Tongue (tissue), 2 donors: ENCODE results near the gene TIAM1. TPM values are rescaled to one million over a fixed set of nuclear protein-coding genes. Genes with fewer than 3 reads are reported as not detected.
A peak's percentile ranks its signal among the peaks of the same experiment; 100 is the strongest.

Experiments used
- DNase-seq: peaks from one replicate; pipeline ENCODE4 v3.0.0-alpha.2; 2015
- total RNA-seq: library from RNA; depleted of rRNA; stranded (reverse); fragments of >200 nt; gene quantifications from one replicate; pipeline ENCODE4 v1.2.3, GENCODE V29; 2014

Gene TIAM1
- total RNA-seq, 1 donor from 2014 or later: 28.0 TPM

DNA sequence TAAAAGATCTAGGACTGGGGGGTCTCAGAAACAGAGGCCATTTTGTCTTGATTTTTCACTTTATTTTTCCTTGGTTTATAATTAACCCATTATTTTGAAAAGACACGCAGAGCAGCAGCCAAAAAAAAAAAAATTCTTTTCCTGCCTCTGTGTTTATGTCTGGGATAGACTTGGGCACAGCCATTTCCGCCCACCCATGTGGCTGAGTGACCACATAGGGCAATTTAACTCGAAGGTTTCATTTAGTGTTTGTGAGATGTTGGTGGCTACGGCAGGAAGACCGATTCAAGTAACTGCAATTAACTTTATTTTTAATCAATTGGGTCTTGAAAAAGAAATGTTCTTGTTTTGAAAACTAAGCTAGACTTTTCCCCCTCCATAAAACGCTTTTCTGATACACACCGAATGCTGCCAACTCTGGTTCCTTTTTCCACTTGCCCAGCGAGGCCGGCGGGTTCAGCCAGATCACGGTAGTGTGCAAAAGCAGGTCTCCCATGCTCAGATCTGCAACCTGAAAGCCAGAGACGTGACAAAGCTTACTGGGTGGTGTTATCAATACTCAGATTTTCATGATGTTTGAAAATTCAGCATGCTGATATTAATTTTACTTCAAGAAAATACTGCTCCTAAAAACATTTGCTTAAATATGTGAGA is 208.4 kb downstream of the TIAM1 start:
- no peak for DNase-seq

DNA sequence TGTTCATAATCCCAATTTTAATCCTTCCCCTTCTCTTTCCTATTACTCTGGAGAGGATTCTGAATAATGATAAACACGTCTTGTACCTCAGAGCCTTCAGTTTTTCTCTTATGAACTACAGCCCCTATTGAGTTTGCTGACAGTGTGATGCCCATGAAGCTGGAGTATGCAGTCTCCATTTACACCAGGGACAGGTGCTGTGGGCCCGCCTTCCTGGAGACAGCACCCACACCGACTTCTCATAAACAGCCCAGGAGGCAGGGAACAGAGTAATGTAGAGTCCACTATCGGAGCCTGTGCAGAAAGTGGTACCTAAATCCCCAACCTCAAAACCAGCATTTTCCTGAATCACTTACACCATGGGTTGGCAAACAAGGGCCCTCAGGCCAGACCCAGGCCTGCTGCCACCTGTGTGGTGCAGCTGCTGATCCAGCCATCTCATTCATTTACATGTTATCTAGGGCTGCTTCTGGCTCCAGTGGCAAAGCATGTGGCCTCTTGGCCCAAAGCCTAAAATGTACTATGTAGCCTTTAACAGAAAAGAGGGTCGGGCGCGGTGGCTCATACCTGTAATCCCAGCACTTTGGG is 210.7 kb downstream of the TIAM1 start:
- peak; percentile 16 for DNase-seq

DNA sequence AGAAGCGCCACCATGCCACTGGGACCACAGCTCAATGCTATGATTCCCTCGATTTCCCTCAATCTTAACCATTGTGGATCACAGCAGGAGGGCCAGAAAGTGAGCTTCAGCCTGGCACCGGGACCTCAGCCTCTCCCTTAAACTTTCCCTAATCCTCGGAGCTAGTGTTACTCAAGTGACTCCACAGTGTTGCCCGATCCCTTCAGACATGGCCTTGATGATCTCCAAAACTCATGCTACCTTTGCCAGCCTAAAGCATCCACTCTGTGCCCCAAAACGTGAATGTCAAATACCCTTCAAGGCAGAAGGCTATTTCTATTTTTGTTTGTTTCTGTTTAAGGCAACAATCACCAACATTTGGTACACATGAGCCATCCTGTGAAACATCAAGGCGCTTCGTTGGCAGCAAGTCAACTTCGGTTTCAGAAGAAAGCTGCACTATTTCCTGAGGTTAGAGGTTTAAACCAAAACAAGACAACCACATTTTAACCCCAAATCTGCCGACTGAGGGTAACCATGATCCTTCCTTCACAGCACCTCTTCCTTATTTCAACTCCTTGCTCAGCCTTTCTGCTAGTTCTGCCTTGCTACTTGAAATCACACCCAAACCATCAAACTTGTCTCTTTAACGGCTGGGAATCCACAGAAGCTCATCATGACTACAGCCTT is 211.4 kb downstream of the TIAM1 start:
- no peak for DNase-seq

DNA sequence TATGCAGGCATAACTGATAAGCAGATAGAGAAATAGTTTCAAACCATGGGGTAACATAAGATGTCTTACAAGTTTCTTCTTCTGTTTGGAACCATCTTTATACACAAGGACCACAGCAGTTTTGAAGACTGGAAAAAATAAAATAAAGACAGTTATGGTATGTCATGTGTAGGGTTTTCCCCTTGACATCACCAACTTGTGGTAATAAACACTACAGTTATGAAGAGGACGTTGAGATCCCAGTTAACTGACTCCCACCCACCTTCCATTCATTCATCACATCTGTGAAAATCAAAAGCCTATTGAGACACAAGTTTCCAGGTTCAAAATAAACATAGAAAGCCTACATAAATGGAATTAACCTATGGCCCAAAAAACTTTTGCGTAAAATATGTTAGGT is 213.2 kb downstream of the TIAM1 start:
- no peak for DNase-seq

DNA sequence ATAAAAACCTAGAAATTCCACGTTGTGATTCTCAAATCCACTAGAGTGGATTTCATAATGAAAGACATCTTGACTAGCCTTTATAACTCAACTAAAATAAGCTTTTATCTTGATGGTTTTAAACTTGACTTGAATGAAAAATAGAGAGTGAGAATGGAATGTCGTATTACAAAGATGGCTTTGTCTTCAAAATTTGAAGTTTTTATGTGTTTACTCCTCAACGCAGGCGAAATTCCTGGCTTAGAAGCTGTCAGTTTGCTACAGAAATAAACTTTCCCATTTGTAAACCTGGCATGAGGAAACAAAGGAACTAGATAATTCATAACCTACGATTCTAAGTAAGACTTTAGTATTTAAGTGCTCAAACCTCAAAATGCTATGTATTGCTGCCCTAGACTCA is 215.8 kb downstream of the TIAM1 start:
- DNase-seq: no peak

DNA sequence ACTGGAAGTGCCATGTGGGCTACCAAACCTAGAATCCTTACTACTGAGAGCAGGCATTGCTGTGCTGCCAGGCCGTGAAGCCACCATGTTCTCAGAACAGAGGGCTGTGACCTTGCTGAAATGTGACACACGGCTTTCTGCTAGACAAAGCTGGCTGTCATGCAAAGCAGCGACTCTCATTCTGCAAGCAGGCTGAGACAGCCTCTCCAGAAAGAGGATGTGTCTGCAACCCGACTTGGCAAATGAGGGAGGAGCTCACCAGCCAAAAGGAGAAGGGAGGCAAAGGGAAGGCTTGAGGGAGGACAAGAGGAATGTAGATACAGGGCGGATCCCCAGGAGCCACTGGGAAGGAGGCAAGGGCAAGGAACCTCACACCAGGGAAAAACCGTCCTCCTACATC is 220.1 kb downstream of the TIAM1 start:
- DNase-seq: no peak

DNA sequence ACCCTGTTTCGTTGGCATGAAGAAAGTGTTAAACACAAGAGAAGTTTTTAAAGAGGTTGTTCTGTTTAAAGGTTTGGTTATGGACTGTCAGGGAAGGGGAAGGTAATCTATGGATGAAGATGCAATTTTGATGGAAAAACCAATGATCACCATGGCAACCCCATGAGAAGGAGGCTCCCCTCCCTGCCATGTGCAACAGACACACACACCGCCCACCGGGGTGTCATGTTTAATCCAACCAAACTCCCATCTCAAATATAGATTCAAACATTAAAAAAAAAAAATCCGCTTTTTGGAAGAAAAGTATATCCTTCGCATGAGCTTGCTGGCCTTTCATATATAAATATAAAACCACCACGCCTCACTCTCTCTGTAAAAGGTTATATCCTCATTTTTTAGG is 224.9 kb downstream of the TIAM1 start:
- no peak for DNase-seq

DNA sequence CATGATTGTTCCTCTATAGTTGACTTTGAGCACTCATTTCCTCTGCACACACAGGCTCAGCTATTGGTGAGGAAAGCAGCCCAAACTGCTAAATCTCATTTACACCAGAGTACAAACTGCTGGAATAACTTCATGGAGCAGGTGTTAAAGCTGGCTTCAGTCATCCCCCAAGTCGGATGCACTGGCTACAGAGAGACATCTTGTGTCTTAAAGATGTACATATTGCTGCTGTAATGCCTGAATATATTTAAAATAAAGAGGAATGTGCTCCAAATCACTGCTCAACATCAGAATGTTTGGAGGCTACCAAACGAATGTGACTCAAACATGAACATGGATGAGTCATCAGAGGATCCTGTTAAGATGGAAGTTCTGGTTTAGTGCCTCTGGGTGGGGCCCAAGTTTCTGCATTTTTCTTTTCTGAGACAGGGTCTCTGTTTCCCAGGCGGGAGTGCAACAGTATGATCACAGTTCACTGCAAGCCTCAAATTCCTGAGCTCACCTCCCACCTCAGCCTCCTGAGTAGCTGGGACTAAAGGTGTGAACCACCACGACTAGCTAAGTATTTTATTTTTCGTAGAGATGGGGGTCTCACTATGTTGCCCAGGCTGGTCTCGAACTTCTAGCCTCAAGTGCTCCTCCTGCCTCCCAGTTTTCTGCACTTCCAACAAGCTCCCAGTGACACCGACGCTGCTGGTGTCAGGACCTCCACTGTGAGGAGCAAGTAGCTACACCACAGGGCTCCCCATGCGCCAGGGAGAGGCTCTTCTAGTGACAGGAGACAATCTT is 226.7 kb downstream of the TIAM1 start:
- peak; percentile 55 for DNase-seq

DNA sequence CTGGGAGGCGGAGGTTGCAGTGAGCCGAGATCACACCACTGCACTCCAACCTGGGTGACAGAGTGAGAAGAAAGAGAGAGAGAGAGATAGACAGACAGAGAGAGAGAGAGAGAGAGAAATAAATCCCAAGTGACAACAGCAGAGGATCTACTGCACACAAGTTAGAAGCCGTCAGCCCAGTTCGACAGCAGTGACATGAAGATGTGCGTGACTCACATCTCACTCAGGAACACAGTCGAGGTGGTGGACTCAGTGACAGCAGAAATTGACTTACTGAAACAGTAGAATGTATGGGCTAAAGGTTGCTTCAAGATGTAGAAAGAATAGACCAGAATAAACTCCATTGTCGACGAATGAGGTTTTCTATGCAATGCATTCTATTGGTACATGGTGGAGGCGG is 228.8 kb downstream of the TIAM1 start:
- no peak for DNase-seq

DNA sequence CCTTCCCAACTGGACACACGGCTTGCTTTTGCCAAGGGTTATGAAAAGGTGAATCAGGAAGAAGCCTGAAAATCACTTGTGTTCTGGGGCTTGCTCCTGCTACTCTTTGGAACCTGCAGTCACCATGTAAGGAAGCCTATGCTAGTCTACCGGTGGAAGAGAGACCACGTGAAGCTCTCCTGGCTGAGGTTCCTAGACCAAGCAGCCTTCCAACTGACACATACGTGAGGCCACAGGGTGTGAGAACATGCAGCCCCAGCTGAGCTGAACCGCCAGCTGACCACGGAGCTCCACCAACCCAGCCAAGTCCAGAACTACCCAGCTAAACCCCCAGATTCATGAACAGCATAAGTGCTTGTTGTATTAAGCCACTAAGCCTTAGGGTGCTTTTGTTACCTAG is 233.0 kb downstream of the TIAM1 start:
- DNase-seq: no peak

DNA sequence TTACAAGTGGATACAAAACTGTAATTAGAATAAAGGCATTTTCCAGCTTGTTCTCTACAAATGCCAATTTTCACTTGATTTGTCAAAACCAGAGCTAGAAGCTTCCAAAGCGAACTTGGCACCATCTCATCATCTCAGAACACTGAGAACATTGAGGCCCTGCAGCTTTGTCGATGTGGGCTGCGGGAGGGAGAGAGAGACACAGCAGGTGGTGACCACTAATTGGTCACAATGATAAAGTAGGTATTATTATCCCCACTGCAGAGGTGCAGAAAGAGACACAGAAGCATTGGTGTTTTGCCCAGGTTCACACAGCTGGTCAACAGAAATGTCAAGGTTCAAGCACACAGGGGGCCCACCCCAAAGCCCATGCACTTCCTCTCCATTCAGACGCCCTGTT is 233.6 kb downstream of the TIAM1 start:
- no peak for DNase-seq

DNA sequence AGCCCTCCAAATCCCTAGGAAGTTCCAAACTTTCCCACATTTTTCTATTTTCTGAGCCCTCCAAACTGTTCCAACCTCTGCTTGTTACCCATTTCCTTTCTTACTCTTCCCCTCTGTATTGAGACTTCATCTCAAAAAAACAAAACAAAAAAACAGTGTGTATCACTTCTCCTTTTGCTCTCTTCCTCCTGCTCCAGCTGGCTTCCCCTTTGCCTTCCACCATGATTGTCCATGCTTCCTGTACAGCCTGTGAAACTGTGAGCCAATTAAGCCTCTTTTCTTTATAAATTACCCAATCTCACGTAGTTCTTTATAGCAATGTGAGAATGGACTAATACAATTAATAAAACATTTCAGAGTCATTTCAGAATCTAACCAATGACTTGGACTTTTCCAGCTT is 236.2 kb downstream of the TIAM1 start:
- no peak for DNase-seq

DNA sequence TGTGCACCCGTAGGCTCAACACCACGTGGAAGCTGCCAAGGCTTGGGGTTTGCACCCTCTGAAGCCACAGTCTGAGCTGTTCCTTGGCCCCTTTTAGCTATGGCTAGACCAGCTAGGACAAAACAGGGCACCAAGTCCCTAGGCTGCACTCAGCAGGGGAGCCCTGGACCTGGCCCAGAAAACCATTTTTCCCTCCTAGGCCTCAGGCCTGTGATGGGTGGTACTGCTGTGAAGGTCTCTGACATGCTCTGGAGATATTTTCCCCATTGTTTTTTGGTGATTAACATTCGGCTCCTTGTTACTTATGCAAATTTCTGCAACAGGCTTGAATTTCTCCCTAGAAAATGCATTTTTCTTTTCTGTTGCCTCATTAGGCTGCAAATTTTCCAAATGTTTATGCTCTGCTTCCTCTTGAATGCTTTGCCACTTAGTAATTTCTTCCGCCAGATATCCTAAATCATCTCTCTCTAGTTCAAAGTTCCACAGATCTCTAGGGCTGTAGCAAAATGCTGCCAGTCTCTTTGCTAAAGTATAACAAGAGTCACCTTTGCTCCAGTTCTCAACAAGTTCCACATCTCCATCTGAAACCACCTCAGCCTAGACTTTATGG is 236.8 kb downstream of the TIAM1 start:
- DNase-seq: no peak

DNA sequence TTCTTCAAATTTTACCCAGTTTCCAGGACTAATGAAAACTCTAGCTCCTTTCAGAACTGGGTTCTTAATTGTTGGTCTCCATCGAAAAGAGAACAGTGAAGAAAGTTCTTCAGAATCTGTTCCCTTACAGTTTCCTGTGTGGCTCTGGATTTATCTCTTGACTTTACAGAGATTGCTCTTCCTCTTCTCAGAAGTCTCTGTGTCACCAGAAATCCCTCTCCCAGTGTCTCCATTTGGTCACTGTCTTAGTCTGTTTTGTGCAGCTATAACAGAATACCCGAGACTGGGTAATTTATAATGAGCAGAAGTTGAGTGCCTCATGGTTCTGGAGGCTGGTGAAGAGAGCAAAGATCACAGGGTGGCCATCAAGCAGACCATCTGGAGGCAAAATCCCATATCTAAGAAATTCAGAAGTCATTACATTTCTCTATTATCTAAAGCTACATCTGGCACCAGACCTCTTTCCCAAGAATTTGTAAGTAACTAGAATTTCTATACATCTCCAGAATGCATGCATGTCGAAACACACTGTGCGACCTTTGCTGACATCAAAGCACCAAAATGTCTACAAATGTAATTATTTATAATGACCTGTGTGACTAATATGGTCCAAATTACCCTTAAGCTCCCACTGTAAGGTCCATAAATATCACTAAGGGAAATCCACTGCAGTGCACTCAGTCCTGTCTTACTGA is 240.3 kb downstream of the TIAM1 start:
- DNase-seq: no peak

DNA sequence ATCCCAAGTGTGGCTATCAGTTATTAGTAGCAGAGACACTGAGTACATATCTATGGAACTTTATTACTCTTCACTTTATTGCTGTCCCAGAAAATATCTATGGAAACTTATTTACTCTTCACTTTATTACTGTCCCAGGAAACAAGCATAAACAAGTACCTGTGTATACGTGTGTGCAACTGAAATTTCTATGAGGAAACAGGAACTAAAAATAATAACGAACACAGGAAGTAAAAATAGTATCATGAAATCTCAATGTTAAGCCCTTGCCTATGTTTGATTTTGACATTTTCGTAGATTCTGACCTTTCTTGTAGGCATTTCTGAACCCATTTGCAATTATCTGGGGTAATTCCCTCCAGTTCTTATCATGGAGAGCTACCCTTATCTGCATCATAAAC is 240.9 kb downstream of the TIAM1 start:
- DNase-seq: no peak

DNA sequence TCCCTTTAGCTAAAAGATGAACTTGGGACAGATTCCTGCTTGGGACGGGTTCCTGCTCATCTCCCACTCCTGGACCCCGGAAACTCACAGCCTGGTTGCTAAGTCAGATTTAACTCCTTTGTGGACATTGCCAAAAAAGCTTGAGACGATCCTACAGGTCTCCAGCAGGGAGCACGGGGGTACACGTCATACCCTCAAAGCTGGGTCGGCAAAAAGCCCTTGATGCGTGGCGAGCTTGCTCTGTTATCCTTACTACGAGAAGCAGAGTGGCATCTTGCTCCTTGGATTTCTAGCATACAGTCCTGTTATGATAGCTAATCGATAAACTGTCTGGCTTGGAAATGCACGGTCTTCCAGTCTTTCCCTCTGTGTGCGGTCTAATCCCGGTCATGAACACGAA is 244.9 kb downstream of the TIAM1 start:
- DNase-seq: no peak

DNA sequence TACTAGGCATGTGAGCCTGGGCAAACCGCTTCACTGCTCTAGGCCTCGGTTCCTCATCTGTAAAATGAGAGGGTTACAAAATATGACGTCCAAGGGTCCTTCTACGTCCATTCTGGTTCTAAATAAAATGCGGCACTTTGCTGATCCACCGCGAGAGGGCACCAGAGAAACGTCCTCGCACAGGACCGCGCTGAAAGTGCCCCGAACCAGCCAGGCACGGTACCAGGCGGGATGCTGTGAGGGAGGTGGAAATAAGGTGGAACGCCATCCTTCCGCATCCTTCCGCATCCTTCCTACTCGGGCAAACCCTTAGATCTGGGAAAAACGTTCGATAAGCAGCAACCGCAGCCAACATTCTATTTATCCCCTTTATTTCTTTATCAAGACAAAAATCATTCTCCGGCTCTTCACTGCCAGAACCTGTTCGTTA is 245.5 kb downstream of the TIAM1 start:
- peak; percentile 79 for DNase-seq

DNA sequence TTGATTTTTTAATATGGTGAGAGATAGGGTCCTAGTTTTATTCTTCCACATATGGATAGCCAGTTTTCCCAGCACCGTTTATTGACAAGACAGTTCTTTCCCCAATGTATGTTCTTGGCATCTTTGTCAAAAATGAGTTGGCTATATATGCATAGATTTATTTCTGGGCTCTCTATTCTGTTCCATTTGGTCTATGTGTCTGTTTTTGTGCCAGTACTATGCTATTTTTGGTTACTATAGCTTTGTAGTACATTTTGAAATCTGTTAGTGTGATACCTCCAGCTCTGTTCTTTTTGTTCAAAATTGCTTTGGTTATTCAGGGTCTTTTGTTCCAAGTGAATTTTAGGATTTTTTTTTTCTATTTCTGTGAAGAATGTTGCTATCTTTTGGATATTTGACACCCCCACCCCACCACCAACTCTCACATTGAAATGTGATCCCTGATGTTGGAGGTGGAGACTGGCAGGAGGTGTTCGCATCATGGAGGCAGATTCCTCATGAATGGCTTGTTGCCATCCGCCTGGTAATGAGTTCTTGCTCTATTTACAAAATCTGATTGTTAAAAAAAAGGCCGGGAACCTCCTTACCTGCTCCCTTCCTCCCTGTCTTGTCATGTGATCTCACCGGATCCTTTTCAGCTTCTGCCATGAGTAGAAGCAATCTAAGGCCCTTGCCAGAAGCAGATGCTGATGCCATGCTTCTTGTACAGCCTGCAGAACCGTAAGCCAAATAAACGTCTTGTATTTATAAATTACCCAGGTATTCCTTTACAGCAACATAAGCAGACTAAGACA is 251.0 kb downstream of the TIAM1 start:
- no peak for DNase-seq

DNA sequence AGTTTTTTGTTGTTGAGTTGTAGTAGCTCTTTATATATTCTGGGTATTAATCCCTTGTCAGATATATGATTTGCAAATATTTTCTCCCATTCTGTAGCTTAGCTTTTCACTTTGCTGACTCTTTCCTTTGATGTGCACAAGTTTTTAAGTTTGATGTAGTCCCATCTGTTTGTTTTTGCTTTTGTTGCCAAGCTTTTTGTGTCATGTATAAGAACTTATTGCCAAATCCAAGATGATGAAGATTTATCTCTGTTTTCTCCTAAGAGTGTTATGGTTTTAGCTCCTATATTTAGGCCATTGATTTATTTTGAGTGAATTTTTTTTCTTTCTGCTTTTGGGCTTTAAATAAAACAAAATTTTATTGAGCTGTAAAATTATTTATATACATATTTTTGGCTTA is 253.7 kb downstream of the TIAM1 start:
- DNase-seq: no peak

DNA sequence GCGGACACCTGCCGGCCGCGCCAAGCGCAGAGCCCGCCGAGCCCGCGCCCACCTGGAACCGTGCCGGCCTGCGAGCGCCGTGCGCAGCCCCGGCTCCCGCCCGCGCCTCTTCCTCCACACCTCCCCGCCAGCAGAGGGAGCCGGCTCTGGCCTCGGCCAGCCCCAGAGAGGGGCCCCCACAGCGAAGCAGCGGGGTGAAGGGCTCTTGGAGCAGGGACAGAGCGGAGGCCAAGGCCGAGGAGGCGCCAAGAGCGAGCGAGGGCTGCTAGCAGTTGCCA is 255.6 kb downstream of the TIAM1 start:
- no peak for DNase-seq
